GM18511 (cell line): Measurements from ENCODE around the gene ST14.

Source experiments
- ATAC-seq: cut with Tn5 transposase; IDR thresholded peaks from one replicate; pipeline ENCODE4 v1.9.1; 2021; ENCODE audit warnings: mild to moderate bottlenecking, moderate library complexity; ENCODE audit not compliant: unreplicated experiment

ST14 gene

GRCh38 chr11:130159657-130160497 lies at the start of gene ST14:
Gene ST14 (plus strand): TSS chr11:130159782. CDS start chr11:130159980, 198 bp downstream.
- ATAC-seq, result no peak

- no peak for ATAC-seq
These were observed 49.1 kb upstream of the ST14 start for GRCh38 chr11:130110339-130111108.

GRCh38 chr11:130112071-130112830 lies 47.3 kb upstream of the ST14 start:
- no peak for ATAC-seq

- ATAC-seq, result no peak
These were observed 45.3 kb upstream of the ST14 start for GRCh38 chr11:130114281-130114680.

DNA sequence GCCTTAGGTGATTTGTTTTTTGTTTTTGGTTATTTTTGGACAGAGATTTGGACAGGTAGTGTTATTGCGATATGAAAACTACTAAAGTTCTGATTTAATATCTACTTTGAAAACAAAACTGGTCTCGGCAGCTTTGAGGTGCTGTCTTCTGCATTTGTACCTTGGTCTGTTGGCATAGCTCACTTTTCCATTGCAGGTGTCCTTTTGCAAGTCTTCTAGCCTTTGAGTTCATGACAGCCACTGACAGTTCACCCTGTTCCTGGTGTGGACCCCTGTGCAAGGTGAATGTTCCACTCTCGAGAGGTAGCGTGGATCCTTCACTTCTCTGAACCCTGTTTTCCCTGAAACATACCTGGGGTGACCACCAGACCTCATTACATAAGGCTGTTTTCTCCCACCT lies 44.9 kb upstream of the ST14 start:
- no peak for ATAC-seq

- ATAC-seq, result no peak
These were observed 44.4 kb upstream of the ST14 start for GRCh38 chr11:130115218-130115617.

GRCh38 chr11:130118165-130118564 lies 41.4 kb upstream of the ST14 start:
- peak; percentile 92 for ATAC-seq

DNA sequence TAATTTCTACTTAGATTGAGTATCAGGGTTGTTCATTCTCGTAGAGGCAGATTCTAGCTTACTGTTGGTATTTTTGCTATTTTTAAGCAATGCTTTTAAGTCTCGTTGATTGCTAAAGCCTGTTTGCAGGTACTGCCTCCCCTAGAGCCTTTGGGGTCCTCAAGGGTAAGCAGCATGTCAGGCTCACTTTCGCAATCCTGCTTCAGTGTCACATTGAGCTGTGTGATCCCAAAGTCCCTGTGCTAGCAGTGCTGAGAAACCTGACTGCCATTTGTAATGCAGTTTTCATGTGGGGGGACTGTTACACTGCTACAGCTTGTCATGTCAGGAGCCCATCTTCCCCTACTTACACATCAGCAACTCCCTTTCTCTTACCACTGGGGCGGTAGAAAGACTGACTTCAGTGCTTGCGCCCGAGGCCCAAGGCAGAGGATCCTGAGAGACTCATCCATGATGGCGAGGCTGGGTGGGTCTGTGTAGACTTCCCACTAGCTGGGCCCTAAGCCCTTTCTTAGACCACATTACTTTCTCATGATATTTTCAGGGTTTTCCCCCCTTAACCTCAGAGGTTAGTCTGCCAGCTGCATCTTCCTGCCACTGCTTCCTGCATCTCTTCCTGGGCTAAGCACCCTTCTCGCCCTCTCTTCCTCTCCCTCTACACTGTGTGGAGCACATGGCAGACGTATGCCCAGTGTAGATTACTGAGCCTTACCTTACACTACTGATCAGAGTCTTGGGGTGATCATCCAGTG lies 40.8 kb upstream of the ST14 start:
- peak; percentile 61 for ATAC-seq

DNA sequence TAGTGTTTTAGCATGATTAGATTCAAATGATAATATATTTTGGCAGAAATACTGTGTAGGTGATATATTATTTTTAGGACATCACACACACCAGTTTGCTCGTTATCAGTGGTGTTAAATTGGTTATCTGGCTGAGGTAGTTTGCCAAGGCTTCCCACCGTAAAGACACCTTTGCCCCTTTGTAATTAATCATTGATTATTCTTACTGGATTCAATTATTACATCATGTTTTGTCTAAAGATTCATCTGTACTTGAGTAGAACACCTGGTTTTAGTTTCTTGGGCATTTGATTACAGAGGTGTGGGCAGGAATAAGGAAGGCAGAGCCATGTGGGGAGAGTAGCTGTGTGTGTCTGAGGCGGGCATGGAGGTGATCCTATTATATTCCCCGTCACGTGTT lies 39.5 kb upstream of the ST14 start:
- ATAC-seq, result no peak

DNA sequence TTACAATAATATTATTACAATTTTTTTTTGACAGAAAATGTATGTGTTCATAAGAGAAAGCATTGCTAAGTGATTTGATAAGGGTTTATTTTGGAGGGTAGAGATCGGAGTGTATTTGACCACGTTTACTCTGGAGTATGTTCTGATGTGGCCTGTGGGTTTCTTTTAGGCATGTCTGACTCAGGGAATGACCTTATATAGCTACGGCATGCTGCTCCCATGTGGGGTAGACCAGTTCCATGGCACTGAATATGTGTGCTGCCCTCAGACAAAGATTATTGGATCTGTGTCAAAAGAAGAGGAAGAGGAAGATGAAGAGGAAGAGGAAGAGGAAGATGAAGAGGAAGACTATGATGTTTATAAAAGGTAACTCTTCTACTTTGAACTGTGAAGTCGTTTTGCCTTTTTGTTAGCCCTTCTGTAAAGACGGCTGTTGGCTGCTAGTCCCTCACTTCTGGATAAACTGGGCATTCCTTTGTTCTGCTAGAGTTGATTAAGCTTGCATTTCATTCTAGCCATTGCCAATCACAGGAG lies 38.1 kb upstream of the ST14 start:
- ATAC-seq, result no peak

- no peak for ATAC-seq
These were observed 37.4 kb upstream of the ST14 start for GRCh38 chr11:130122141-130122575.

DNA sequence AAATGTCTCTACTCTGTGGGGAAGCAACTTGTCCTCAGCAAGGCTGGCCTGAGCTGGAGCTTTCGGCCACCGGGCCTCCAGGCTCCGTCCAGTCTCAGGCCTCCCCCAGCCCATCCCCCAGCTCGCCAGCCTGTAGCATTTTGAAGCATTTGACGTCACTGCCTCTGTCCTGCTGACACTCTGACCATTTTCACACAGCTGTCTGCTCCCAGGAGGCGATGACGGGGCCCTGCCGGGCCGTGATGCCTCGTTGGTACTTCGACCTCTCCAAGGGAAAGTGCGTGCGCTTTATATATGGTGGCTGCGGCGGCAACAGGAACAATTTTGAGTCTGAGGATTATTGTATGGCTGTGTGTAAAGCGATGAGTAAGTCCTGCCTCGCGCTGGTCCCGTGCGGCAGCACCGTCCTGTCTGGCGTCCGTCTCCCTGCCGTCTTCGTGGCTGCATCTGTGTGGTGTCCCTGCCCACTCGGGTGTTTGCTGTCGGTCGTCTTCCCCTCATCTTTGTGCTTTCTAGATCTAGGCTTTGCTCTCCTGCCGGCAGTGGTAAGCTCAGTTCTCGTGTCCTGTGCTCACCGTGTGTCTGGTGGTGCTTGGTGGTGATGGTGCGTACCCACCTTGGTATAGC lies 36.1 kb upstream of the ST14 start:
- ATAC-seq, result no peak

- no peak for ATAC-seq
These were observed 35.5 kb upstream of the ST14 start for GRCh38 chr11:130124096-130124495.

DNA sequence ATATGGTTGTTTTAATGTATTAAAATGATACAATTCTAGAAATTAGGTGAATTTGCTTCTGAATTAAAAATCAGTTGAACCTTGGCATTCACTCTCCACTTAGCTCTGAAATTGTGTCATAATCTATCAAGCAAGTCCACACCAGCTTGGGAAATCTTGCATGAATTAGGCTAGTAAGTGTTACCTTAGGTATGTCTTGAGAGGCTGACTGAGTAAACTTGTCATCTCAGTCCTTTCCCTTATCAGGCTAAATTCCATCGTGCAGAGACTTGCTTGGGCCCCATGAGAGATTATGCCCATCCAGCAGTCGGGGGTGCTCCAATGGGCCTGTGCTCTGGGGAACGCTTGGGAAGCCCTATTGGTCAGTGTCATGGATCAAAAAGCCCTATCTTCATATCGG lies 33.9 kb upstream of the ST14 start:
- ATAC-seq, result no peak

GRCh38 chr11:130126516-130126915 lies 33.1 kb upstream of the ST14 start:
- ATAC-seq, result no peak

- ATAC-seq, result no peak
These were observed 32.1 kb upstream of the ST14 start for GRCh38 chr11:130127509-130127908.

- ATAC-seq, result no peak
These were observed 31.0 kb upstream of the ST14 start for GRCh38 chr11:130128626-130129025.

DNA sequence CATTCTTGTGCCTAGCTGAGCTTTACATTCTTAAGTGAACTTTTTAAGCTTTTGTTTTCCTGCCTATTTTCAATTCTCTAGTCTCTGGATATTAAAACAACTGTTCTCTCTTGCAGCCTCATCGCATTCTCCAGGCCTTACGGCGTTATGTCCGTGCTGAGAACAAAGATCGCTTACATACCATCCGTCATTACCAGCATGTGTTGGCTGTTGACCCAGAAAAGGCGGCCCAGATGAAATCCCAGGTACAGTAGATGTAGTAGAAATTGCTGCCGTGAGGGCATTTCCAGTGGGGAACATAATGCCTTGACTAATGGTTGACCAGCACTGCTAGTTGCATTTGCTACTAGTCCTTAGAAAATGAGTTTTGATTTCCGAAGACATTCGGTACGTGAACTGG lies 29.7 kb upstream of the ST14 start:
- no peak for ATAC-seq

DNA sequence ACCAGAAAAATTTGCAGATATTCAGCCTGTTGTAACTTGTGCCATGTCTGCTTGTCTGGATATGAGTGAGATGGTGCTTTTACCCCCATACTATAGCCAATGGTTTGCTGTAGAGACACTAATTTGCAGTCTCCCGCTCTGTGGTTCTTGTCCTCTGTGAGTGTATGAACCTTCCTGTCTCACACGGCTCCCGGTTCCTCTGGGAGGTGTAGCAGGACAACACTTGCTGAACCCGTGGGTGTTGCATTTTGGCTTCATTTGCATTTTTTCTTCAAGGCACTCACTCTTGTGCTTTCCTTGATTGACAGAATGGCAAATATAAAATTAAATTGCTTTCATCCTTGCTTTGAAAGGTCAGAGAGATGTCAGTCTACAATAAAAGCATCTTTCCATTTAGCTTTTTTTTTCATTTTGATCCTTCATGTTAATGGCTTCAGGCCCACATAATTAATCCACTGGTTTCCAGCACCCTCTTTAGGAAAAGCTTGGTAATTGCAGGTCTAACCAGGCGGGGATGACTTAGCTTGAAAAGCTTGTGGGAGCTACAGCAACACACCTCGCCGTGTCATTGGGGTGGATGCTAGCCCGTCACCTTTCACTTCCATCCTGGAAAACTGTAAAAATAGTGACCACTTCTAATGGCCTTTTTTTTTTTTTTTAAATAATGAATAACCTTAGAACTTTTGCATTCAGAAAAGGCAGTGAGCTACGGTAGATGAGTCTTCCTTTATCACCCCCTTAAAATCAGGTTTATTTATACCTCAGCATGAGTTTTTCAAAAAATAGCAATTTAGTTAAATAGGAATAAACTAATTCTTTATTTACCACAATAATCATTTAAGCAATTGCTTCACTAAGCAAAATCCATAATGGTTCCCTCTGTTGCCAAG lies 27.4 kb upstream of the ST14 start:
- ATAC-seq, result peak; percentile 88
